Measurements from ENCODE around the gene FBN1. TPM values are rescaled to one million over a fixed set of nuclear protein-coding genes. Genes with fewer than 3 reads are reported as not detected.

FBN1 gene
- total and polyA plus RNA-seq, 2 experiments from 2014 or later = 1.9 to 3.8 TPM

DNA sequence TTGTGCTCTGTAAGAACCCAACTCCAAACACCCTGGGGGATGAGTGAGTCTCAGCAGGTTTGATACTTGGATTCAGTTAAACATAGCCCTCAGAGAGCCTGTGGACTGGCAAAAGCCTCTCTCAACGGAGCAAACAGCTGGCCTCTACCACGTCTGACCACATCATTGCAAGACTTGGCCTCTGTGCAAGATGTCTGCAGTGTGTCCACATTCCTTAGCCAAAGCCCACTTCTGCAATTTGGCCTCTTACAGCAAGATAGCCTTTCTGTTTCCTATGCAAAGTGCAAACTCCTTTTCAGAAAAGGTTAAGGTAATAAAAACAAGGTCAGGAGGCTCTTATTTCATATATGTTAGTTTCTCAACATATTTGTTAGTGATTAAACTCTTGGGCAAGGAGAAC lies 27.9 kb downstream of the FBN1 start:
- H2AFZ ChIP-seq = no peak overlapping the region
- DNase-seq (ENCODE audit: low spot score) (no peak), ATAC-seq (no peak)
- peaks cover 7% of the 10 kb centered on the region; the same call in 1 of the 2 replicates for H3K9me2 ChIP-seq (ENCODE audit: insufficient read depth)
- Mint-ChIP-seq H3K27ac (no peak overlapping the region), H3K27me3 (ENCODE audit: insufficient read depth, low read depth, poor library complexity) (no peaks in the 10 kb centered on the region), H3K4me3 (no peak overlapping the region), H3K36me3 (ENCODE audit: low read depth) (peaks cover 3% of the 10 kb centered on the region; the same call in 2 of the 3 replicates), H3K4me1 (peaks cover 3% of the 10 kb centered on the region; the same call in 2 of the 3 replicates), H3K9me3 (peaks cover 6% of the 10 kb centered on the region; the same call in 2 of the 3 replicates)
- no peaks in the 10 kb centered on the region for H3K36me3 ChIP-seq (ENCODE audit: insufficient read depth)
- no peak for TF ChIP-seq POLR2AphosphoS5 (IDR thresholded peaks at IDR 0.05; ENCODE audit: low read depth)
- no peaks in the 10 kb centered on the region for H3K27me3 ChIP-seq (ENCODE audit: insufficient read depth)
- H3K4me3 ChIP-seq = no peak overlapping the region
- H3K27ac ChIP-seq (ENCODE audit: low read depth) = no peak overlapping the region
- H3K4me1 ChIP-seq (ENCODE audit: insufficient read depth) = no peaks in the 10 kb centered on the region
- H4K20me1 ChIP-seq (replicated peaks; ENCODE audit: insufficient read depth) = no peaks in the 10 kb centered on the region
- H3K79me2 ChIP-seq (replicated peaks; ENCODE audit: insufficient read depth) = no peaks in the 10 kb centered on the region
- no peak overlapping the region for H3K4me2 ChIP-seq
- H3F3A ChIP-seq (replicated peaks; ENCODE audit: low read depth) = no peaks in the 10 kb centered on the region

DNA sequence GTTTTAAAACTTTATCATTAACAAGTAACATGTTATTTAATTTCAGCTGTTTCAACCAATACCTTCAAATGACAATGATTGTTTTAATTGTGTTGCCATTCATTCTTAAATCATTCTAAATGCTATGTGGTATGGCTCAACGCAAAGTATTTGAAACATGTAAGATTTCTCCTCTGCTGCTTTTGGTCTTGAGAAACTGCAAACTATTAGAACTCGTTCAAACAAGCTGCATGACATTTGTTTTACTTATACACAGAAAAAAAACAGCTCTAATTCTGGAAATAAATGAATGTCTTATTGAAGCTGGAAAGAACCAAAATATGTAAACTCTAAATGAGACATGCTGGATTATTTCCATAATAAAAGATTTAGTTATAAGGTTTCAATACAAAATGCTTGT lies 29.3 kb downstream of the FBN1 start:
- Histone ChIP-seq H4K20me1 (replicated peaks; ENCODE audit: insufficient read depth) (no peaks in the 10 kb centered on the region), H3K4me3 (no peak overlapping the region), H3K79me2 (replicated peaks; ENCODE audit: insufficient read depth) (no peaks in the 10 kb centered on the region), H3F3A (replicated peaks; ENCODE audit: low read depth) (no peaks in the 10 kb centered on the region), H2AFZ (no peak overlapping the region), H3K27ac (ENCODE audit: low read depth) (no peak overlapping the region), H3K9me2 (ENCODE audit: insufficient read depth) (peaks cover 7% of the 10 kb centered on the region; the same call in 1 of the 2 replicates), H3K36me3 (ENCODE audit: insufficient read depth) (no peaks in the 10 kb centered on the region), H3K4me1 (ENCODE audit: insufficient read depth) (no peaks in the 10 kb centered on the region; the same call in 1 of the 2 replicates), H3K4me2 (no peak overlapping the region), H3K27me3 (ENCODE audit: insufficient read depth) (no peaks in the 10 kb centered on the region)
- TF ChIP-seq, protein P1, sequence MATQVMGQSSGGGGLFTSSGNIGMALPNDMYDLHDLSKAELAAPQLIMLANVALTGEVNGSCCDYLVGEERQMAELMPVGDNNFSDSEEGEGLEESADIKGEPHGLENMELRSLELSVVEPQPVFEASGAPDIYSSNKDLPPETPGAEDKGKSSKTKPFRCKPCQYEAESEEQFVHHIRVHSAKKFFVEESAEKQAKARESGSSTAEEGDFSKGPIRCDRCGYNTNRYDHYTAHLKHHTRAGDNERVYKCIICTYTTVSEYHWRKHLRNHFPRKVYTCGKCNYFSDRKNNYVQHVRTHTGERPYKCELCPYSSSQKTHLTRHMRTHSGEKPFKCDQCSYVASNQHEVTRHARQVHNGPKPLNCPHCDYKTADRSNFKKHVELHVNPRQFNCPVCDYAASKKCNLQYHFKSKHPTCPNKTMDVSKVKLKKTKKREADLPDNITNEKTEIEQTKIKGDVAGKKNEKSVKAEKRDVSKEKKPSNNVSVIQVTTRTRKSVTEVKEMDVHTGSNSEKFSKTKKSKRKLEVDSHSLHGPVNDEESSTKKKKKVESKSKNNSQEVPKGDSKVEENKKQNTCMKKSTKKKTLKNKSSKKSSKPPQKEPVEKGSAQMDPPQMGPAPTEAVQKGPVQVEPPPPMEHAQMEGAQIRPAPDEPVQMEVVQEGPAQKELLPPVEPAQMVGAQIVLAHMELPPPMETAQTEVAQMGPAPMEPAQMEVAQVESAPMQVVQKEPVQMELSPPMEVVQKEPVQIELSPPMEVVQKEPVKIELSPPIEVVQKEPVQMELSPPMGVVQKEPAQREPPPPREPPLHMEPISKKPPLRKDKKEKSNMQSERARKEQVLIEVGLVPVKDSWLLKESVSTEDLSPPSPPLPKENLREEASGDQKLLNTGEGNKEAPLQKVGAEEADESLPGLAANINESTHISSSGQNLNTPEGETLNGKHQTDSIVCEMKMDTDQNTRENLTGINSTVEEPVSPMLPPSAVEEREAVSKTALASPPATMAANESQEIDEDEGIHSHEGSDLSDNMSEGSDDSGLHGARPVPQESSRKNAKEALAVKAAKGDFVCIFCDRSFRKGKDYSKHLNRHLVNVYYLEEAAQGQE (IDR thresholded peaks at IDR 0.05; ENCODE audit: unreplicated experiment) = no peak
- no peak for TF ChIP-seq ZNF331 (CRISPR knock-in tag; IDR thresholded peaks at IDR 0.05; ENCODE audit: low read depth)
- no peak for TF ChIP-seq JUNB (IDR thresholded peaks at IDR 0.05; ENCODE audit: unreplicated experiment)
- no peak for TF ChIP-seq ZNF114 (CRISPR knock-in tag; IDR thresholded peaks at IDR 0.05)
- no peak for TF ChIP-seq NANOG (IDR thresholded peaks at IDR 0.05; ENCODE audit: borderline replicate concordance)
- peaks cover 6% of the 10 kb centered on the region; the same call in 2 of the 3 replicates for H3K9me3 Mint-ChIP-seq
- DNase-seq (ENCODE audit: low spot score) (no peak), ATAC-seq (no peak)
- no peak overlapping the region for H3K4me3 Mint-ChIP-seq
- no peaks in the 10 kb centered on the region for H3K27me3 Mint-ChIP-seq (ENCODE audit: insufficient read depth, low read depth, poor library complexity)
- peaks cover 3% of the 10 kb centered on the region; the same call in 2 of the 3 replicates for H3K36me3 Mint-ChIP-seq (ENCODE audit: low read depth)
- peaks cover 6% of the 10 kb centered on the region for H3K4me1 Mint-ChIP-seq
- H3K27ac Mint-ChIP-seq = no peak overlapping the region

DNA sequence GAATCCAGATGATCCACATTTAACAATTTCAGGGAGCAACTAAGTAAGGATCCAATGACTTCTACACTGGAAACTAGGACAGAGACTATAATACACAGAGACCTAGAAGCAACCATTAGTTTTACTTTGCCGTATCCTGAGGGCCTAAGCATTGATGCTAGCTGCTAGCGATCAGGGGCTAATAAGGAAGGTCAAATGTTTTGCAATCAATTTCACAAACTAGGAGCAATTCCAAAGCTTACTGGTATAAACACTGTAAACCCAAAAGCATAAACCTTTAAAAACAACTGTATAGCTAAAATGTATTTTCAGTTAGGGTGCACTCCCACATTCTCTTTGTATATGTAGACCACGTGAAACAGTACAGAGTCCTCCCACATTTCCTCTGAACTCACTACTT lies 31.5 kb downstream of the FBN1 start:
- Mint-ChIP-seq H3K4me3 (no peak overlapping the region), H3K9me3 (peaks cover under 1% of the 10 kb centered on the region; the same call in 1 of the 3 replicates), H3K36me3 (ENCODE audit: low read depth) (no peaks in the 10 kb centered on the region), H3K27ac (no peak overlapping the region), H3K27me3 (ENCODE audit: insufficient read depth, low read depth, poor library complexity) (no peaks in the 10 kb centered on the region), H3K4me1 (peaks cover 6% of the 10 kb centered on the region; the same call in 2 of the 3 replicates)
- ATAC-seq (no peak), DNase-seq (ENCODE audit: low spot score) (no peak)
- Histone ChIP-seq H3K27ac (ENCODE audit: low read depth) (no peak overlapping the region), H3K4me2 (no peak overlapping the region), H3K4me1 (ENCODE audit: insufficient read depth) (no peaks in the 10 kb centered on the region; the same call in 1 of the 2 replicates), H2AFZ (no peak overlapping the region), H3K9me2 (ENCODE audit: insufficient read depth) (peaks cover 4% of the 10 kb centered on the region; the same call in 1 of the 2 replicates), H4K20me1 (replicated peaks; ENCODE audit: insufficient read depth) (no peaks in the 10 kb centered on the region), H3K79me2 (replicated peaks; ENCODE audit: insufficient read depth) (no peaks in the 10 kb centered on the region), H3K36me3 (ENCODE audit: insufficient read depth) (no peaks in the 10 kb centered on the region), H3K27me3 (ENCODE audit: insufficient read depth) (no peaks in the 10 kb centered on the region), H3K4me3 (no peak overlapping the region), H3F3A (replicated peaks; ENCODE audit: low read depth) (no peaks in the 10 kb centered on the region)
- no peak for TF ChIP-seq EZH2phosphoT487 (IDR thresholded peaks at IDR 0.05; ENCODE audit: unreplicated experiment)
- TF ChIP-seq EZH2 (IDR thresholded peaks at IDR 0.05; ENCODE audit: low read depth, unreplicated experiment) = no peak
- TF ChIP-seq CREB1 (CRISPR knock-in tag; IDR thresholded peaks at IDR 0.05; ENCODE audit: low read depth) = no peak
- TF ChIP-seq NANOG (IDR thresholded peaks at IDR 0.05; ENCODE audit: borderline replicate concordance) = no peak
- TF ChIP-seq, protein P2, sequence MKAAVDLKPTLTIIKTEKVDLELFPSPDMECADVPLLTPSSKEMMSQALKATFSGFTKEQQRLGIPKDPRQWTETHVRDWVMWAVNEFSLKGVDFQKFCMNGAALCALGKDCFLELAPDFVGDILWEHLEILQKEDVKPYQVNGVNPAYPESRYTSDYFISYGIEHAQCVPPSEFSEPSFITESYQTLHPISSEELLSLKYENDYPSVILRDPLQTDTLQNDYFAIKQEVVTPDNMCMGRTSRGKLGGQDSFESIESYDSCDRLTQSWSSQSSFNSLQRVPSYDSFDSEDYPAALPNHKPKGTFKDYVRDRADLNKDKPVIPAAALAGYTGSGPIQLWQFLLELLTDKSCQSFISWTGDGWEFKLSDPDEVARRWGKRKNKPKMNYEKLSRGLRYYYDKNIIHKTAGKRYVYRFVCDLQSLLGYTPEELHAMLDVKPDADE (IDR thresholded peaks at IDR 0.05) = no peak
- TF ChIP-seq, protein P3, sequence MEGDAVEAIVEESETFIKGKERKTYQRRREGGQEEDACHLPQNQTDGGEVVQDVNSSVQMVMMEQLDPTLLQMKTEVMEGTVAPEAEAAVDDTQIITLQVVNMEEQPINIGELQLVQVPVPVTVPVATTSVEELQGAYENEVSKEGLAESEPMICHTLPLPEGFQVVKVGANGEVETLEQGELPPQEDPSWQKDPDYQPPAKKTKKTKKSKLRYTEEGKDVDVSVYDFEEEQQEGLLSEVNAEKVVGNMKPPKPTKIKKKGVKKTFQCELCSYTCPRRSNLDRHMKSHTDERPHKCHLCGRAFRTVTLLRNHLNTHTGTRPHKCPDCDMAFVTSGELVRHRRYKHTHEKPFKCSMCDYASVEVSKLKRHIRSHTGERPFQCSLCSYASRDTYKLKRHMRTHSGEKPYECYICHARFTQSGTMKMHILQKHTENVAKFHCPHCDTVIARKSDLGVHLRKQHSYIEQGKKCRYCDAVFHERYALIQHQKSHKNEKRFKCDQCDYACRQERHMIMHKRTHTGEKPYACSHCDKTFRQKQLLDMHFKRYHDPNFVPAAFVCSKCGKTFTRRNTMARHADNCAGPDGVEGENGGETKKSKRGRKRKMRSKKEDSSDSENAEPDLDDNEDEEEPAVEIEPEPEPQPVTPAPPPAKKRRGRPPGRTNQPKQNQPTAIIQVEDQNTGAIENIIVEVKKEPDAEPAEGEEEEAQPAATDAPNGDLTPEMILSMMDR (conservative IDR thresholded peaks at IDR 0.05; ENCODE audit: low read depth in 2 of 2) = no peak
